Keratinocyte (primary cell): Measurements from ENCODE around the gene MSI2. TPM values are rescaled to one million over a fixed set of nuclear protein-coding genes. Genes with fewer than 3 reads are reported as not detected.

Experiments used
- DNase-seq: peaks from one replicate; pipeline ENCODE4 v3.0.0-alpha.2; 2011; ENCODE audit warnings: low read depth, missing footprints, low spot score
- FAIRE-seq: peaks from 2 replicates; lab custom pipeline; 2011; peaks lifted over from hg19 to GRCh38; lab: Jason Lieb, UNC
- H2AFZ ChIP-seq: 2 replicates; pipeline ENCODE4 v1.6.0; 2012; ENCODE audit warnings: low read length, control low read depth, inconsistent platforms; ENCODE audit not compliant: control insufficient read depth
- H3K27ac ChIP-seq: 2 replicates; pipeline ENCODE4 v1.5.1; 2011; ENCODE audit warnings: low read length; ENCODE audit not compliant: control insufficient read depth, insufficient read depth
- H3K27me3 ChIP-seq: 3 replicates; pipeline ENCODE4 v1.6.0; 2011; ENCODE audit warnings: low read length; ENCODE audit not compliant: control insufficient read depth, insufficient read depth; ENCODE audit errors: extremely low read depth
- H3K36me3 ChIP-seq, 2 experiments: 2 replicates in 1 of 2; 3 replicates in 1 of 2; pipeline ENCODE4 v1.5.1; 2011; ENCODE audit warnings: low read length in 2 of 2, mild to moderate bottlenecking in 1 of 2; ENCODE audit not compliant: control insufficient read depth in 2 of 2, insufficient read depth in 2 of 2; ENCODE audit errors: extremely low read depth in 1 of 2
- H3K4me1 ChIP-seq: 3 replicates; pipeline ENCODE4 v1.5.1; 2011; ENCODE audit warnings: low read length; ENCODE audit not compliant: control insufficient read depth, insufficient read depth; ENCODE audit errors: extremely low read depth
- H3K4me2 ChIP-seq: 3 replicates; pipeline ENCODE4 v1.6.0; 2011; ENCODE audit warnings: low read depth, low read length; ENCODE audit not compliant: control insufficient read depth, insufficient read depth; ENCODE audit errors: extremely low read depth
- H3K4me3 ChIP-seq, 3 experiments: fragments of 200-600 bp in 1 of 3; sonication (generic) in 1 of 3; 2 replicates in 2 of 3; 3 replicates in 1 of 3; pipeline ENCODE4 v1.5.1; 2011 to 2016; ENCODE audit warnings: low read length in 3 of 3, mild to moderate bottlenecking in 3 of 3, control low read depth in 2 of 3, inconsistent platforms in 1 of 3, low read depth in 1 of 3, mixed read lengths in 1 of 3, mixed run types in 1 of 3, moderate library complexity in 1 of 3; ENCODE audit not compliant: control insufficient read depth in 2 of 3, insufficient read depth in 2 of 3; ENCODE audit errors: extremely low read depth in 1 of 3
- H3K79me2 ChIP-seq: 2 replicates; pipeline ENCODE4 v1.6.0; 2012; ENCODE audit warnings: low read length; ENCODE audit not compliant: control insufficient read depth, insufficient read depth
- H3K9ac ChIP-seq: 3 replicates; pipeline ENCODE4 v1.6.0; 2011; ENCODE audit warnings: low read length; ENCODE audit not compliant: control insufficient read depth, insufficient read depth; ENCODE audit errors: extremely low read depth
- H3K9me1 ChIP-seq: 3 replicates; pipeline ENCODE4 v1.6.0; 2011; ENCODE audit warnings: low read length; ENCODE audit not compliant: control insufficient read depth, insufficient read depth; ENCODE audit errors: extremely low read depth
- H3K9me3 ChIP-seq: 2 replicates; pipeline ENCODE4 v1.5.1; 2012; ENCODE audit warnings: low read depth, low read length; ENCODE audit not compliant: control insufficient read depth
- H4K20me1 ChIP-seq: 3 replicates; pipeline ENCODE4 v1.6.0; 2011; ENCODE audit warnings: low read length; ENCODE audit not compliant: control insufficient read depth, insufficient read depth; ENCODE audit errors: extremely low read depth
- CTCF ChIP-seq, 3 experiments: IDR thresholded peaks in 1 of 3; conservative IDR thresholded peaks in 1 of 3; optimal IDR thresholded peaks in 1 of 3; 2 replicates in 2 of 3; 3 replicates in 1 of 3; pipeline versions ENCODE3 to v1.5.1; 2011; ENCODE audit warnings: low read length in 3 of 3, mild to moderate bottlenecking in 3 of 3, moderate library complexity in 2 of 3, control low read depth in 1 of 3, inconsistent platforms in 1 of 3; ENCODE audit not compliant: insufficient read depth in 2 of 3; ENCODE audit errors: extremely low read depth in 1 of 3
- EZH2 ChIP-seq: IDR thresholded peaks from one replicate; pipeline ENCODE4 v1.6.1; 2012; ENCODE audit warnings: inconsistent platforms, mild to moderate bottlenecking, low read length, moderate library complexity
- dilution Hi-C: fragments of 300-500 bp; cut with MboI; formaldehyde crosslinking; loops from one replicate; pipeline ENCODE4 v1.7.0; 2020; ENCODE audit warnings: low sequenced_read_pairs; ENCODE audit not compliant: extremely low pct_ligation_motif_present
- polyA plus RNA-seq, 5 experiments: library from polyadenylated mRNA; depleted of rRNA in 3 of 5; stranded (reverse) in 3 of 5; stranded (forward) in 1 of 5; unstranded in 1 of 5; fragments of >200 nt; gene quantifications; 1 replicate in 1 of 5; 2 replicates in 3 of 5; 3 replicates in 1 of 5; pipeline versions ENCODE4 v1.2.1 to v1.2.3, GENCODE V29; 2011 to 2012; ENCODE audit warnings: missing spikeins in 2 of 5, low read depth in 1 of 5, low replicate concordance in 1 of 5

MSI2 gene
- polyA plus RNA-seq, 1 donor (not counting 4 experiments of a cell fraction or from before 2014, with no cell fraction given) = 22.3 TPM

- TF ChIP-seq EZH2 (no peak), CTCF (optimal IDR thresholded peaks at IDR 0.05 in 1 of 3, IDR thresholded peaks at IDR 0.05 in 1 of 3, conservative IDR thresholded peaks at IDR 0.05 in 1 of 3; ENCODE audit: extremely low read depth in 1 of 3, insufficient read depth in 2 of 3, low read length in 3 of 3) (no peak)
- Histone ChIP-seq H3K4me3 (no peak overlapping the region), H2AFZ (no peak overlapping the region), H3K79me2 (no peaks in the 10 kb centered on the region), H3K9me3 (no peaks in the 10 kb centered on the region), H3K36me3 (peaks cover 15 to 16% of the 10 kb centered on the region in 2 experiments), H4K20me1 (peaks cover 2% of the 10 kb centered on the region), H3K27me3 (no peaks in the 10 kb centered on the region), H3K4me1 (peaks cover 9% of the 10 kb centered on the region), H3K27ac (no peak overlapping the region), H3K9ac (no peak overlapping the region), H3K4me2 (no peak overlapping the region), H3K9me1 (no peaks in the 10 kb centered on the region)
- DNase-seq = no peak
- no peak for FAIRE-seq
- dilution Hi-C loops = no loop called here
Measured at GRCh38 chr17:57266902-57267311, 10.6 kb downstream of the MSI2 start.

- no peak for DNase-seq
- H3K4me1 ChIP-seq = peaks cover 9% of the 10 kb centered on the region
- FAIRE-seq = no peak
- dilution Hi-C loops = no loop called here
- H3K9ac ChIP-seq = no peak overlapping the region
- H4K20me1 ChIP-seq = peaks cover 2% of the 10 kb centered on the region
- no peak overlapping the region for H3K27ac ChIP-seq
- H2AFZ ChIP-seq = no peak overlapping the region
- no peak for TF ChIP-seq CTCF (optimal IDR thresholded peaks at IDR 0.05 in 1 of 3, IDR thresholded peaks at IDR 0.05 in 1 of 3, conservative IDR thresholded peaks at IDR 0.05 in 1 of 3; ENCODE audit: extremely low read depth in 1 of 3, insufficient read depth in 2 of 3, low read length in 3 of 3)
- TF ChIP-seq EZH2 = no peak
- H3K9me1 ChIP-seq = no peaks in the 10 kb centered on the region
- H3K27me3 ChIP-seq = no peaks in the 10 kb centered on the region
- no peak overlapping the region for H3K4me2 ChIP-seq
- peaks cover 12% of the 10 kb centered on the region in 2 experiments for H3K36me3 ChIP-seq
- H3K9me3 ChIP-seq = no peaks in the 10 kb centered on the region
- no peaks in the 10 kb centered on the region for H3K79me2 ChIP-seq
- H3K4me3 ChIP-seq = no peak overlapping the region
Measured at GRCh38 chr17:57268181-57268580, 11.9 kb downstream of the MSI2 start.
